ENCODE measurements around the gene ACRV1. TPM values are rescaled to one million over a fixed set of nuclear protein-coding genes. Genes with fewer than 3 reads are reported as not detected.

The ACRV1 gene
- total RNA-seq, 1 experiment from 2014 or later, result 0.26 TPM

GRCh38 chr11:125694951-125695350, 14.3 kb upstream of the ACRV1 start:
- no peak for DNase-seq (ENCODE audit: low read depth, low spot score)
- TF ChIP-seq REST (IDR thresholded peaks at IDR 0.05; ENCODE audit: insufficient read depth in 1 of 2, low read depth in 2 of 2, low read length in 1 of 2) (no peak), POLR2AphosphoS5 (IDR thresholded peaks at IDR 0.05; ENCODE audit: low read depth, low read length) (no peak)
- in situ Hi-C loops (cut with HindIII; ENCODE audit: low pct_unique_long_range_greater_than_20kb, low sequenced_read_pairs), result no loop called here
- no TSS peak for BruUV-seq (replicated peaks)
- peaks cover 3% of the 10 kb centered on the region; the same call in 1 of the 2 replicates for H3K27me3 ChIP-seq (ENCODE audit: control insufficient read depth, insufficient read depth, low read length)
- ChIA-PET CTCF (no interaction called here), POLR2A (no interaction called here)
- intact Hi-C loops (cut with micrococcal nuclease; ENCODE audit: unreplicated experiment), result no loop called here
- no peak overlapping the region for H3K27ac ChIP-seq (ENCODE audit: low read length)
- no peaks in the 10 kb centered on the region for H3K4me1 ChIP-seq (ENCODE audit: control insufficient read depth, insufficient read depth, low read length)
- no peaks in the 10 kb centered on the region for H3K9me3 ChIP-seq (ENCODE audit: control insufficient read depth, insufficient read depth, low read depth, low read length)
- H3K36me3 ChIP-seq (ENCODE audit: control insufficient read depth, insufficient read depth, low read length), result no peaks in the 10 kb centered on the region
- no peak overlapping the region for H3K4me3 ChIP-seq (ENCODE audit: low read depth in 2 of 2, low read length in 2 of 2)
- no peak for ATAC-seq

GRCh38 chr11:125692887-125693286, 12.2 kb upstream of the ACRV1 start:
- no TSS peak for BruUV-seq (replicated peaks)
- no peak for TF ChIP-seq CTCF (IDR thresholded peaks at IDR 0.05)
- TF ChIP-seq TCF7L2 (IDR thresholded peaks at IDR 0.05; ENCODE audit: low read depth, low read length), result no peak
- no peak for TF ChIP-seq SIN3A (IDR thresholded peaks at IDR 0.05; ENCODE audit: borderline replicate concordance, insufficient read depth, low read depth, low read length)
- no peak for TF ChIP-seq REST (IDR thresholded peaks at IDR 0.05; ENCODE audit: insufficient read depth in 1 of 2, low read depth in 2 of 2, low read length in 1 of 2)
- TF ChIP-seq POLR2AphosphoS5 (IDR thresholded peaks at IDR 0.05; ENCODE audit: low read depth, low read length), result no peak
- in situ Hi-C loops (cut with HindIII; ENCODE audit: low pct_unique_long_range_greater_than_20kb, low sequenced_read_pairs), result no loop called here
- DNase-seq (ENCODE audit: low read depth, low spot score) (no peak), ATAC-seq (no peak)
- Histone ChIP-seq H3K4me1 (ENCODE audit: control insufficient read depth, insufficient read depth, low read length) (no peaks in the 10 kb centered on the region), H3K36me3 (ENCODE audit: control insufficient read depth, insufficient read depth, low read length) (no peaks in the 10 kb centered on the region), H3K9me3 (ENCODE audit: control insufficient read depth, insufficient read depth, low read depth, low read length) (no peaks in the 10 kb centered on the region), H3K27ac (ENCODE audit: low read length) (no peak overlapping the region), H3K4me3 (ENCODE audit: low read depth in 2 of 2, low read length in 2 of 2) (no peak overlapping the region), H3K27me3 (ENCODE audit: control insufficient read depth, insufficient read depth, low read length) (peaks cover 3% of the 10 kb centered on the region; the same call in 1 of the 2 replicates)
- ChIA-PET POLR2A (no interaction called here), CTCF (no interaction called here)
- intact Hi-C loops (cut with micrococcal nuclease; ENCODE audit: unreplicated experiment), result no loop called here
